ENCODE results near the gene WDR59. TPM values are rescaled to one million over a fixed set of nuclear protein-coding genes. Genes with fewer than 3 reads are reported as not detected.
A peak's percentile ranks its signal among the peaks of the same experiment; 100 is the strongest.

The WDR59 gene
- total RNA-seq, 1 donor from 2014 or later, result 16.7 TPM

GRCh38 chr16:74944466-74944865 is 40.5 kb downstream of the WDR59 start:
- H3K9me3 ChIP-seq (ENCODE audit: control insufficient read depth in 3 of 3, low read length in 3 of 3), result no peaks in the 10 kb centered on the region
- H3K4me1 ChIP-seq (ENCODE audit: control insufficient read depth in 3 of 3, insufficient read depth in 3 of 3, low read length in 3 of 3), result peaks cover 5 to 11% (median 10%) of the 10 kb centered on the region in 3 donors
- no peak overlapping the region for H3K4me3 ChIP-seq (ENCODE audit: low read length in 3 of 3)
- peaks cover 20 to 42% (median 38%) of the 10 kb centered on the region in 3 donors for H3K36me3 ChIP-seq (ENCODE audit: control insufficient read depth in 3 of 3, insufficient read depth in 3 of 3, low read length in 3 of 3)
- H3K27me3 ChIP-seq (ENCODE audit: control insufficient read depth in 3 of 3, insufficient read depth in 3 of 3, low read length in 3 of 3), result no peaks in the 10 kb centered on the region
- H3K9ac ChIP-seq (ENCODE audit: low read depth in 1 of 3, low read length in 3 of 3), result no peak overlapping the region
- H3K27ac ChIP-seq (ENCODE audit: low read depth, low read length), result no peak overlapping the region

GRCh38 chr16:74942977-74943918 is 41.7 kb downstream of the WDR59 start:
- Histone ChIP-seq H3K27me3 (ENCODE audit: control insufficient read depth in 3 of 3, insufficient read depth in 3 of 3, low read length in 3 of 3) (no peaks in the 10 kb centered on the region), H3K4me1 (ENCODE audit: control insufficient read depth in 3 of 3, insufficient read depth in 3 of 3, low read length in 3 of 3) (peaks cover 5 to 11% (median 10%) of the 10 kb centered on the region in 3 donors), H3K9me3 (ENCODE audit: control insufficient read depth in 3 of 3, low read length in 3 of 3) (no peaks in the 10 kb centered on the region), H3K36me3 (ENCODE audit: control insufficient read depth in 3 of 3, insufficient read depth in 3 of 3, low read length in 3 of 3) (peaks cover 18 to 38% (median 36%) of the 10 kb centered on the region in 3 donors), H3K4me3 (ENCODE audit: low read length in 3 of 3) (no peak overlapping the region), H3K9ac (ENCODE audit: low read depth in 1 of 3, low read length in 3 of 3) (peak overlapping the region in 1 of 3 donors; percentile 4), H3K27ac (ENCODE audit: low read depth, low read length) (peak overlapping the region; percentile 81)

- Histone ChIP-seq H3K9me3 (ENCODE audit: control insufficient read depth in 3 of 3, low read length in 3 of 3) (no peaks in the 10 kb centered on the region), H3K4me3 (ENCODE audit: low read length in 3 of 3) (no peak overlapping the region), H3K36me3 (ENCODE audit: control insufficient read depth in 3 of 3, insufficient read depth in 3 of 3, low read length in 3 of 3) (peaks cover 21 to 37% (median 36%) of the 10 kb centered on the region in 3 donors), H3K27ac (ENCODE audit: low read depth, low read length) (peak overlapping the region; percentile 81), H3K4me1 (ENCODE audit: control insufficient read depth in 3 of 3, insufficient read depth in 3 of 3, low read length in 3 of 3) (peaks cover 5 to 11% (median 10%) of the 10 kb centered on the region in 3 donors), H3K27me3 (ENCODE audit: control insufficient read depth in 3 of 3, insufficient read depth in 3 of 3, low read length in 3 of 3) (no peaks in the 10 kb centered on the region), H3K9ac (ENCODE audit: low read depth in 1 of 3, low read length in 3 of 3) (peak overlapping the region in 1 of 3 donors; percentile 4)
Observed at GRCh38 chr16:74942566-74942965, 42.4 kb downstream of the WDR59 start.

GRCh38 chr16:74939688-74940087 is 45.2 kb downstream of the WDR59 start:
- Histone ChIP-seq H3K9ac (ENCODE audit: low read depth in 1 of 3, low read length in 3 of 3) (no peak overlapping the region), H3K4me3 (ENCODE audit: low read length in 3 of 3) (no peak overlapping the region), H3K9me3 (ENCODE audit: control insufficient read depth in 3 of 3, low read length in 3 of 3) (no peaks in the 10 kb centered on the region), H3K27ac (ENCODE audit: low read depth, low read length) (no peak overlapping the region), H3K36me3 (ENCODE audit: control insufficient read depth in 3 of 3, insufficient read depth in 3 of 3, low read length in 3 of 3) (peaks cover 23 to 36% (median 33%) of the 10 kb centered on the region in 3 donors), H3K4me1 (ENCODE audit: control insufficient read depth in 3 of 3, insufficient read depth in 3 of 3, low read length in 3 of 3) (peaks cover 5 to 11% (median 10%) of the 10 kb centered on the region in 3 donors), H3K27me3 (ENCODE audit: control insufficient read depth in 3 of 3, insufficient read depth in 3 of 3, low read length in 3 of 3) (no peaks in the 10 kb centered on the region)

GRCh38 chr16:74936902-74937560 is 47.9 kb downstream of the WDR59 start:
- Histone ChIP-seq H3K4me3 (ENCODE audit: low read length in 3 of 3) (no peak overlapping the region), H3K9me3 (ENCODE audit: control insufficient read depth in 3 of 3, low read length in 3 of 3) (no peaks in the 10 kb centered on the region), H3K4me1 (ENCODE audit: control insufficient read depth in 3 of 3, insufficient read depth in 3 of 3, low read length in 3 of 3) (no peaks in the 10 kb centered on the region), H3K9ac (ENCODE audit: low read depth in 1 of 3, low read length in 3 of 3) (no peak overlapping the region), H3K27ac (ENCODE audit: low read depth, low read length) (no peak overlapping the region), H3K27me3 (ENCODE audit: control insufficient read depth in 3 of 3, insufficient read depth in 3 of 3, low read length in 3 of 3) (no peaks in the 10 kb centered on the region), H3K36me3 (ENCODE audit: control insufficient read depth in 3 of 3, insufficient read depth in 3 of 3, low read length in 3 of 3) (peaks cover 20 to 34% (median 25%) of the 10 kb centered on the region in 3 donors)

GRCh38 chr16:74931445-74931844 is 53.5 kb downstream of the WDR59 start:
- Histone ChIP-seq H3K4me3 (ENCODE audit: low read length in 3 of 3) (no peak overlapping the region), H3K9me3 (ENCODE audit: control insufficient read depth in 3 of 3, low read length in 3 of 3) (no peaks in the 10 kb centered on the region), H3K4me1 (ENCODE audit: control insufficient read depth in 3 of 3, insufficient read depth in 3 of 3, low read length in 3 of 3) (no peaks in the 10 kb centered on the region), H3K36me3 (ENCODE audit: control insufficient read depth in 3 of 3, insufficient read depth in 3 of 3, low read length in 3 of 3) (peaks cover 4 to 22% (median 11%) of the 10 kb centered on the region in 3 donors), H3K27ac (ENCODE audit: low read depth, low read length) (no peak overlapping the region), H3K27me3 (ENCODE audit: control insufficient read depth in 3 of 3, insufficient read depth in 3 of 3, low read length in 3 of 3) (no peaks in the 10 kb centered on the region), H3K9ac (ENCODE audit: low read depth in 1 of 3, low read length in 3 of 3) (no peak overlapping the region)

- H3K9ac ChIP-seq (ENCODE audit: low read depth in 1 of 3, low read length in 3 of 3), result no peak overlapping the region
- no peak overlapping the region for H3K4me3 ChIP-seq (ENCODE audit: low read length in 3 of 3)
- no peaks in the 10 kb centered on the region for H3K9me3 ChIP-seq (ENCODE audit: control insufficient read depth in 3 of 3, low read length in 3 of 3)
- H3K4me1 ChIP-seq (ENCODE audit: control insufficient read depth in 3 of 3, insufficient read depth in 3 of 3, low read length in 3 of 3), result no peaks in the 10 kb centered on the region
- no peaks in the 10 kb centered on the region for H3K27me3 ChIP-seq (ENCODE audit: control insufficient read depth in 3 of 3, insufficient read depth in 3 of 3, low read length in 3 of 3)
- peaks cover 4 to 22% (median 7%) of the 10 kb centered on the region in 3 donors for H3K36me3 ChIP-seq (ENCODE audit: control insufficient read depth in 3 of 3, insufficient read depth in 3 of 3, low read length in 3 of 3)
- H3K27ac ChIP-seq (ENCODE audit: low read depth, low read length), result no peak overlapping the region
Observed at GRCh38 chr16:74929636-74930035, 55.3 kb downstream of the WDR59 start.

- no peak overlapping the region for H3K9ac ChIP-seq (ENCODE audit: low read depth in 1 of 3, low read length in 3 of 3)
- no peak overlapping the region for H3K27ac ChIP-seq (ENCODE audit: low read depth, low read length)
- no peaks in the 10 kb centered on the region for H3K9me3 ChIP-seq (ENCODE audit: control insufficient read depth in 3 of 3, low read length in 3 of 3)
- H3K36me3 ChIP-seq (ENCODE audit: control insufficient read depth in 3 of 3, insufficient read depth in 3 of 3, low read length in 3 of 3), result peaks cover 7 to 30% (median 15%) of the 10 kb centered on the region in 3 donors
- H3K4me3 ChIP-seq (ENCODE audit: low read length in 3 of 3), result no peak overlapping the region
- H3K27me3 ChIP-seq (ENCODE audit: control insufficient read depth in 3 of 3, insufficient read depth in 3 of 3, low read length in 3 of 3), result no peaks in the 10 kb centered on the region
- no peaks in the 10 kb centered on the region for H3K4me1 ChIP-seq (ENCODE audit: control insufficient read depth in 3 of 3, insufficient read depth in 3 of 3, low read length in 3 of 3)
Observed at GRCh38 chr16:74926805-74927204, 58.1 kb downstream of the WDR59 start.

GRCh38 chr16:74923766-74924460 is 61.0 kb downstream of the WDR59 start:
- no peak overlapping the region for H3K27ac ChIP-seq (ENCODE audit: low read depth, low read length)
- no peaks in the 10 kb centered on the region for H3K4me1 ChIP-seq (ENCODE audit: control insufficient read depth in 3 of 3, insufficient read depth in 3 of 3, low read length in 3 of 3)
- H3K4me3 ChIP-seq (ENCODE audit: low read length in 3 of 3), result no peak overlapping the region
- no peak overlapping the region for H3K9ac ChIP-seq (ENCODE audit: low read depth in 1 of 3, low read length in 3 of 3)
- H3K36me3 ChIP-seq (ENCODE audit: control insufficient read depth in 3 of 3, insufficient read depth in 3 of 3, low read length in 3 of 3), result peaks cover 14 to 29% (median 25%) of the 10 kb centered on the region in 3 donors
- no peaks in the 10 kb centered on the region for H3K9me3 ChIP-seq (ENCODE audit: control insufficient read depth in 3 of 3, low read length in 3 of 3)
- no peaks in the 10 kb centered on the region for H3K27me3 ChIP-seq (ENCODE audit: control insufficient read depth in 3 of 3, insufficient read depth in 3 of 3, low read length in 3 of 3)

Data from skeletal muscle tissue (tissue), 4 donors.